ENCODE measurements around the gene POC1B.

The POC1B gene

DNA sequence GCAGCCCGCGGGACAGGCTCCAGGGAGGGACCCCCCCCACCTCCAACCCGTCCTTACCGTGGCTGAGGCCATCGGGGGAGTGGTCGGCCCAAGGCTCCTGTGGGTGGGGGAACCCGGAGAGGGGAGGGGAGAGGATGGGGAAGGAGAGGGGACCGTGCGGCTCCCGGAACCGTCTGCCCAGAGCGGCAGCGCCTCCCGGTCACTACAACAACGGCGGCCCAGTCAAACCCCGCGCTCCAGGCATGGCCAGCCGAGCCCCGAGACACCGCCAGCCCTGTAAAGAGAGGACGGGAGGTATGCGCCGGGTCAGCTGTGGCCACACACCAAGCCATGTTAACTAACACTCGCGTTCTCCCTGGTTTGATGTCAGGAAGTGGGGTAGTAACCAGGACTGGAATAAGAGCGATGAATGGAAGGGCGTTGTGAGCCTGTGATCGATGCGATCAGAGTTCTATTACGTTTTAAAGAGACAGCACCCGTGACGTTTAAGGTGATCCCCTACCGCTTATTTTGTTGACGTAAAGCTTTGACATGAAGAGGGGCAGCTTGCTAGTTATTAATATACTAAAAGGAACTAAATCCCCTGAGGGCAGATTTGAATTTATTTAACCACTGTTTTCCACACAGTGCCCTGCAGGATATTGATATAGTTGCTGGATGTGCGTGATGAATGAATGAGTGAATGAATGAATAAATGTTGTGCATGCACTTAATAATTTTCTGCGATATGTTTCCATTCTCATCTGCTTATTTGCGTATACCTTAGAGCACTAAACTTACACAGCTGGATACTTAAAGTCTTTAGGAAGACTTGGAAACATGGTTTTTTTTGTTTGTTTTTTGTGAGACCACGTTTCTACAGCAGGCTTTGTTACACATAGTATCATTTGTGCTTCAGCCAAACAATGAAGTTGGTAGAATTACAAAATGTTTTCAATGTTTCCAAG lies at the start of gene POC1B:
Gene POC1B (minus strand): TSS at position 224 of the 947 bp plus-strand sequence. CDS start 152 bp downstream, at position 72.
- peak; percentile 83 for DNase-seq (ENCODE audit: low spot score)

DNA sequence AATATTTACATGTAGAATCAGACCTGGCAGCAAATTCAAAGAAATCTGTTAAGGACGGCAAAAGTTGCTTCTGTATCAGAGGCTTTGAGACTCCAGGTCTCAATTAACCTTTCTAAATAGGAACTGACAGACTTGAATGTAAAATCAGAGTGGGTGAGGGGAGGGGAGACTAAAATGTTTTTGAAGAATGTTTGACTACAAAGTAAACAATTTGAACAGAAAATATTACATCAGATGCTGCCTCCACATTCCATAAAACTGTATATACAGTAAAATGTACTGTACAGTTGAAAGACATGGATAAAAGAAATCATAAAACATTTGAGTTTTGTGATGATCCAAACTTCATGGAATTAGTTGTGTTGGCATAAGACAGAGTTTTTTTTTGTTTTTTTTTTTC lies 49.5 kb upstream of the POC1B start:
- no peak for DNase-seq (ENCODE audit: low spot score)

DNA sequence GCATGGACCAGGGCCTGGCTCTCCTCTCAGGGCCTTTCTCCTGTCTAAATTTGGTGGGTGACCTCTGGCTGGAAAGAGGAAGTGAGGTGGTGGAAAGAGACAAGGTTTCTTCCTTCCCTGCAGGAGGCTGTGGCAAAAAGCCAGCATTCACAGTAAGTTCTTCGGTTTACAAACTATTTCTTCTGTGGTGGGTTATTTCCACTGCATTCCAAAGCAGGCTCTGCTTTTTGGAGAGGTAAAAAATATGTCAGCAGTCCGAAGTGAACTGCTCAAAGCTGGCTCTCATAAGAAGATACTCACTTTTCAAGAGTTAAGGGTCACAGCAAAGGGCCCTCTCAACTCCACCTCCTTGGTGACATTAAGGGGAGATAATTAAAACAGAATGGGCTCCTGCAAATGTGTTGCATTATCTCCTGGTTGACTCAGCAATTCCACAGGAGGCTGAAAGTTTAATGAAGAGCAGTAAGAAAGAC lies 48.9 kb upstream of the POC1B start:
- no peak for DNase-seq (ENCODE audit: low spot score)

DNA sequence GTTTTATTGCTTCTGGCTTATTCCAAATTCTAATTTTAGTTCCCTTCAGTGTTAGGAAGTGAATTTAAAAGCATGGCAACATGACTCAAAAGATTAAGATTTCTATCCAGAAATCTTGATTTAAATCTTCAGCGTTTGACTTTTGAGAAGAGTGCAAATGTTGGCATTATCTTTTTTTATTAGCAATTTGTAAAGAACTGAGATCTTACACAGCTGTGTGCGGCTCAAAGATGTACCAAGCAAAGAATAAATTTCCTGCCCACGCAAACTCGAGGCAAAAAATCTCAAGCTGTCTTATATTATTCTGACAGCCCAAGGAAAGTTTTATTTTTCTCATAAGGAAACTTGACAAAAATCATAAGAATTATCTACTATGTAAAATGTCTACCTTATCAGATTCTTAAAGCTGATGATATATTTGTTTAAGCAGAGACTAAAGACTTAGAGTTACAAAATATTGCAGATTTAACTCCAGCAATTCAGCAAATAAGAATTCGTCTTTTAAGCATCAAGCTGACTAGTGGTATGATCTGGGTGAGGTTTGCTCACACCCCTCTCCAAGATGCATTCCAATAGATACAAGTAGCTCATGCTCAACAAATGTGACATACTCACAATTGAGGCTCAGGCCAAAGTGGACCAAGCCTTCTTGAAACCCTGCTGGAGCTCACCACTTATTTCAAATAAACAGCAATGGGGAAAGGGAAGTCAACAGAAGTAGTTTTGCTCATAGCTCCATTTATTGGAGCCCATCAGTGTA lies 47.4 kb upstream of the POC1B start:
- DNase-seq (ENCODE audit: low spot score), result peak; percentile 47

DNA sequence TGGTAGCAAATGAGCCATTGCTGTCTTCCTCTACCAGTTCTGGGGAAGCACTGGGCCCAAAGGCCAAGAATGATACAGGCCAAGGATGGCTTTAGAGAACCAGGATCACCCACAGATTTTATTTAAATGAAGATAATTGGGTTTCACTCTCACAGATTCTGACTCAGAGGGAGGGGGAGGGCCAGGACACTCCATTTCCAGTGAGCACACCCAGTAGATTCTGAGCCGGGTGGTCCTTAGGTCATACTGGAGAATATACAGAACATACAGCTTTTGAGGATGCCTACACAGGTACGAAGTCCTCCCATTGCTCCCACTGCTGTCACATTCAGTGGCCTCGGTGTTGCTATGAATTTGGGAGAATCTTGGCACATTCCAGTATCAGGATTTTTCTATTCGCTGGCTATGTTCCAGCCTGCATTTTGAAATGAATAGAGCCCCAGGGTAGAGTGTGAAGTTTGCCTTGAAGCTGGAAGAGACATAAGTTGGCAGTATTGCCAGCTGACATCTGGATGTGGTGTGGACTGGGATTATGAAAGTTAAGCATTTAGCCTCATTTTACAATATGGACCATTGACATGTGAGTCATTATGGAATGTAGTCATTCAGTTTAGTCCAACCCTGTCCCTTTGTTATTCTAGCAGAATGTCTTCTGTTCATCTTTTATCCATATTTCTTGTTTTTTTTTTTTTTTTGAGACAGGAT lies 45.8 kb upstream of the POC1B start:
- no peak for DNase-seq (ENCODE audit: low spot score)

DNA sequence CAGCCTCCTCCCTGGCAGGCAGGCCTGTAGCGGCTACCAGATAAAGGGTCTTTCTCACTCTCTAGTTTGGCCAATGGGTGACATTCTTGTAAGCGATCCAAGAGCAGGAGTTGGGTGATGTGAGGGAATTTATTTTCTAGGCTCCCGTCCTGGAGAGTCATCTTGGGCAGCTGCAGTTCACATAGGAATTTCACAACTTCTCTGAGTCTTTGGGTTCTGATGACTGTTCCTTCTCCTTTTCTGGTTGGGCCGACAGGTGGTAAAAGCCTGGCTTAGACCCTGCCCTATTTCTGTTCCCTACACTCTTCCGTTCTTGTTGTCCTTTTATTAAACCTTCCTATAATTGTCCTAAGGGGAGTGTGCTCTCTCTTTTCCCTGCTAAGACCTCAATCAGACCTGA lies 42.6 kb upstream of the POC1B start:
- no peak for DNase-seq (ENCODE audit: low spot score)

DNA sequence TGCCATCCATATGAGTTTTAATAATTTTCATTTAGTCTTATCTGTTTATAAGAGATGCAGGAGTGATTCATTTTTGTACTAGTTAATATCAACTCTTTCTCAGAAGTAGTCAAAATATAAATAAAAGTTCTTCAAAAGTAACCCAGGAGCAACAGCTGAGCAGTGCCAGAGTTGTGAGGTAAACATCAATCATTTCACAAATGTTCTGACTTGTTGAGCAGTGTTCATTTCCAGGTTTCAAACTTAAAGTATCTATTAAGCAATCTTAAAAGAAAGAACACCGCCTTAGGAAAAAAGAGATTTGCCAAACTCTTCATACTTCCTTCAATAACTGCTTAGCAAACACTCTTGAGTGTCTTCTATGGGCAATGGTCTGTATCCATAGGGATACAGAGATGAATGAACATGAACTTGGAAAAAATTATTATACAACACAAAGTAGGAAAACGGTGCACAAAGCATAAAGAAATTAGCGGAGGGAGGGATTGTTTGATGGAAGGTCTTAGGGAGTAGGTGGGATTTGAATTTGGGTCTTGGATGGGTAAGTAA lies 41.9 kb upstream of the POC1B start:
- no peak for DNase-seq (ENCODE audit: low spot score)

DNA sequence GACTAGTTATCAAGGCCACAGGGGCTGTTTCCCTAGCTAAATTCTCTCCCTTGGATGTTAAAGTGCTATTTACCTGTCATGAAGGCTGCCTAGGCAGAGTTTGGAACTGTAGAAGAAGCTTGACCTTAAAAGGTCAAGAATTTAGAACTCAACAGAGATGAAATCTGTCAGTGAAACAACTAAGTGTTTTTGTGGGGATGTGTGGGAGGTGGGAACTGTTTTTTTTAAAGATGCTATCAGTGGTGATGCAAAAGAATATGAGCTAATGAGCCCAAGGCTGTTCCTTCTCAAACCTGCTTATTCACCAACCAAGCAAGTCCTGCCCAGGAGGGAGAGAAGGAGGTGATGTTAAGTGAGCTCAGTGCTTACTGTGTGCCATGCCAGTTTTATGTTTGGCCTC lies 40.8 kb upstream of the POC1B start:
- DNase-seq (ENCODE audit: low spot score), result no peak

DNA sequence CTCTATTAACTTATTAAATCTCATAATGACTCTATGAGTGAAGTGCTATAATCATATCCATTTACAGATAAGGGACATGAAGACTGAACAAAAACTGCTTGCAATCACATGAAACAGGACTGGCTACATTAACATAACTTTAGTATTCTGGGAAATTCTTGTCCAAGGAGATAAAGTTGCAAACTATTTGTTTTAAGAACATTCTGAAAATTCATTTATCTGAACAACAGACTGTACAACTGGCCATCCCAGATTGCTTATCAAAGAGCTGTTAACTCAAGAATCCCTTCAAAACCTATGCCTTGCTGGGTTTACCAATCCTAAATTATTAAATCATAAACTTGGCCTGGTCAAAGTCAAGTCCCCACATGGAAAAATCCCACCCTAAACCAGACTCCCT lies 39.2 kb upstream of the POC1B start:
- DNase-seq (ENCODE audit: low spot score), result no peak

DNA sequence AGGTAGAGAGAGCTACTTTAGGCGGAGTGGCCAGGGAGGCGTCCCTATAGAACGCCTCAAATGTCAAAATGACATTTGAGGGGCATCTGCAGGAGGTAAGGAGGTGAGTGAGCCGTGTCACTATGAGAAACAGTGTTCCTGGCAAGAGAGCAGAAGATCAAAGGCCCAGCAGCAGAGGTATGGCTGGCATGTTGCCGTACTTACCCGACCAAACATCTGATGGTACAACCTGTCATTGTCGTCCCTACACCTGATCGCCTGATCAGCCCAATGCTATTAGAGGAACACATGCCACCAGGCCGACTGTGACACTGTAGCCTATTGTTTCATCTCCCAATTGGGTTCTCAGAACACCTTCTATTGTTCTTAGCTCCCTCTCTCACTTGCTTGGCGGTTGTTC lies 33.9 kb upstream of the POC1B start:
- no peak for DNase-seq (ENCODE audit: low spot score)

DNA sequence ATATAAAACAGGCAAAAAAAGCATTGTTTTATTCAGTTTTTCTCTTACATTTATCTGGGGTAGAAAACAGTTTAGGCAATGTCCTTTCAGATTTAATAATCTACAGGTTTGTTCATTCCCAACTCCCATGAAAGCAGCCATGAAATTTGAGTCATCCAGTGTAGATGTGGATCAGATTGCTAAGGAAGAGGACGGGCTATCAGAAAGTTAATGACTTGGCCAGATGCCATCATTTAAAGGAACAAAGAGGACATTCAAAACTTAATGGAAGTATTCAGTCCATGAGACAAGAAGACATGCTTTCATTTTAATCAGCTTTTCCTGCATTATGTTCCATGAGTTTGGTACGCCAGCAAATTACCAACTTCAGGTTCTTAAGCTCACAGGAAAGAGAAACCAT lies 31.1 kb upstream of the POC1B start:
- DNase-seq (ENCODE audit: low spot score), result no peak

DNA sequence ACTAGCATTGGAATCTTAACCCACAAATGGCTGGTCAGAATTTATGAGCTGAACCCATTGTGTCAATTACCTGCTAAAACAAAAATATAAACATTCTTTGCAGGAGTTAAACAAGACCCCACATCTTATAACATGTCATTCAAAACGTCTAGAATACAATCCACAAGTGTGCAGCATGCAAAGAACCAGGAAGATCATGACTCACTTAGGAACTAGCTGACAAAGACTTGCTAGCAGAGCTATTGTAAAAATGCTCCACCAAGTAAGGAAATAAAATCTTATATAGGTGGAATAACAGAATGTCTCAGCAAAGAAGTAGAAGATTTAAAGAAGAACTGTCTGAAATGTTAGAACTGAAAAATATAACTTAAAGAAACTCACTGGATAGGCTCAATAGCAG lies 26.5 kb upstream of the POC1B start:
- no peak for DNase-seq (ENCODE audit: low spot score)

DNA sequence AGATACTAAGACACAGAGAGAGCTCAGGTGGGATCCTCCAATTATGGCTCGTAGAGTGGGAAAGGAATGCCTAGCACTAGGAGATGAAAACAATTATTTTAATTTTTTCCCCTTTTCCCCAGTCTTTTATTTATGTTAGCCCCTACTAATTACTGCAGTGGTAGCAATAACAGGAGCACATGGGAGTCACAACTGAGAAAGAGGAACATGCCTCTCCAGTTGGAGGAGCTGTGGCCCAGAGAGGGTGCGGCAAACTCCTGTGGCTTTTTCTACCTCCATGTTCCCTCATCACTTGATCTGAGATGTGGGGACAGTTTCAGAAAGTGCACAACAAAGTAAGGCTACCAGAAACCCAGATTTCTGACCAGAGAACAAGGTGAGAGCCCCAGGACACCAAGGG lies 25.9 kb upstream of the POC1B start:
- DNase-seq (ENCODE audit: low spot score), result no peak

DNA sequence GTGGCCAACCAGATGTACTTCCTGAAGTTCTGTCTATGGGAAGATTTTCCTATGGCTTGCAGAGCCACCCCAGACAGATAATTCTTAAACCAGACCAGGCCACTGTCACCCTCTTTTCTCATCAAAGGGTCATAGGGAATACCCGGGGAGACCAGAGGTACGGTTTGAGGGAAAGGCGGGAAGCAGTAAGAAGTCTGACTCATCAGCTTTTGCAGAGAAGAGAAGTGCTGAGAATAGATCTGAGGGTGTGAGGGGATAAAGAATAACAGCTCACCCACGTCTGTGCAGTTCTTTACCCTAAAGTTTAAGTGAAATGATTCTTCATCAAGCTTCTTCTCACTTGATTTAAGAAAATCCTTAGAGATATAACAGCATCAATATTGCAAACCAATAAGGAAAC lies 21.3 kb upstream of the POC1B start:
- DNase-seq (ENCODE audit: low spot score), result peak; percentile 70

DNA sequence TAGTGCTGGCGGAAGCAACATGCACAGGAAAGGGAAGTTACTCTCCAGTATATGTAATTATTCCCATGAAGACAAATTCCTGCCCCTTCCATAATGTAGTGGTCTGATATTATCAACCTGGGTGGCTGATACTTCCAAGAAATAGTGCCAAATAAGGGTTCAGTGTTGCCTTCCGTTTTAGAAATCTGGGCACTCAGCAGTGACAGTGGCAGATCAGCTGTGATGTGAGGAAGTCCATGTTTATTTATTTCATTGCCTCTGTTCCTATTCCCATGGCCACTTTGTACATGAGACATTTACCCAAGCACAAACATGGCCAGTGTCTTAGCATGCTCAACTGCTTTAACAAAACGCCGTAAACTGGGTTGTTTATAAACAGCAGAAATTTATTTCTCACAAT lies 20.3 kb upstream of the POC1B start:
- DNase-seq (ENCODE audit: low spot score), result no peak

DNA sequence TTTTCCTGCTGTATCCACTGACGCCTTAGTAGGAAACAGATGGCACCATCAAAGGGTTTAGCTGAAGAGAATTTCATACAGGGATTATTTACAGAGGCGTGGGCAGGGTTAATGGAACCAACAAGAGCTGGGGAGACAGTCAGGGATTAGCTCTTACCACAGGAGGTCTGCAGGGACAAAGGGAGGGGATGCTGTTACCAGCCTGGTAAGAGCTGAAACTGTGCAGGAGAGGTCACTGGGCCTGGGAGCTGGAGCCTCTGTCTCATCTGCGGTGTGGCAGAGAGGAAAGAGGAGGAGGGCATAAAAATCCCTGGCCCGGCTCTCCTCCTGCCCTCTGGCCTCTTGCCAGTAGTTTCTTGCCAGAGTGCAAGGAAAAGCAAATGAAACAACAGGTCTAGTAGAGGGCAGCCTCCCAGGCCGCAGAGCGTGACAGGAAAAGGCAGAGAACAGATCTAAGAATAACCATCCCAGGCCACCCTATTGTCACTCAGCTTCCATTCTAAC lies 18.9 kb upstream of the POC1B start:
- DNase-seq (ENCODE audit: low spot score), result no peak

DNA sequence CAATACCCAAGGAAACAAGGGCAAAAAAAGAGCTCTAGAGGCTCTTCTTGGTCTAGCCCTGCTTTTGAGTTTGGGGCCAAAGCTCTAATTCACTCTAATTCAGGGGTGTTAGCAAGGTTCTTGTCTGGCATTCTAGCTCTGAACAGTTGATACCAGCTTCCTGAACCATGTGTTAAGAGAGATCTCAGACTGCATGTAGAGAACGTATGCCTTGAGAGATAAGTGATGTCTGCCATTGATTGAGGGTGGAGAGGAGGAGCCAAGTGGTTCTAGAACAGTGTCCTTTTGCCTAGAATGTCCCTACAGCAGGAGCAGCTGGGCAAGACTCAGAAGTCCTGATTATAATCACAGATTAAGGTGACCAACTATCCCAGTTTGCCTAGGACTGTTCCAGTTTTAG lies 18.2 kb upstream of the POC1B start:
- no peak for DNase-seq (ENCODE audit: low spot score)

DNA sequence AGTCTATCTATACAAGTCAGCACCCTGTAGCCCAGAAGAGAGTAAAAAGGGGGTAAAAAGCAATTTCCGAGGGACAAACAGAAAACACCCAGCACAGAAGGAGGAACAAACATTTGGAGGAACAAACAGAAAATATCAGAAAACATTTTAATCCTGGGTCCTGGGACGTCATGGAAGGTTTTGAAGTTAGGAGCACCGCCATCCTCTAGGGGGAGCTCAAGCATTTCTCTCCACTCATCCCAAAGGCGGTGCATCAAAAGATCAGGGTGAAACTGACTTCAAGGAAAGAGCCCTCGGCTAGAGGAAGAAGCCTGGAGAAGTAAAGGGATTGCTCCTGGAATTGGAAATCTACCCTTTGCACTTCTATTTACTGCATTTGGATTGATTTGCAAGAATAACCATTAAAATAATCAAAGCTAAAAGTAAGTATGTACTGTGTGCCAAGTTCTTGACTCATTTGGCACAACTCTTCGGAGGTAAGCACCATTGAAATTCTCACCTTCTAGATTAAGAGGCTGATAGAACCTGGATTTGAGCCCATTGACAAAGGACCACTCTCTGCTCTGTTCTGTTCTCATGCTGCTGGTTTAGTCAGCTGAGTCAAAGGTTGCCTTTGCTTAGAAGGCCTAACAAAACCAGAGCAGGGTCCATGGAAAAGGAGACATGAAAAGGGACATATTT lies 17.2 kb upstream of the POC1B start:
- peak; percentile 75 for DNase-seq (ENCODE audit: low spot score)

DNA sequence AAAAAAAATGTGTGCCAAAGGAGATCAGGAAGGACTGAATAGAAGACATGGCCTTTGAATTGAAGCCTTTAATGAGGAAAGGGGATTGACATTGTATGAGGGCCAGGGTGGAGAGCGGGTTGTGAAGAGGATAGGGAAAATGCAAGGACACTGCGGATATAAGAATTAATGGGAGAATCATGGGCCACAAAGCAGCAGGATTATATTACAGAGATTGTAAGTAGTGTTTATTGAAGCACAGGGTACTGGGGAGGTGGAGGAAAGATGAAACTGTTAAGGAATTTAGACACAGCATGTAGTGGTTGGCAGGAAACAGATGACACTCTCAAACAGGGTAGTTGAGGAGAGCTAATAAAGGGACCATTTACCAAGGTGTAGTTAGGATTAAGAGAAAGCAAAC lies 16.4 kb upstream of the POC1B start:
- no peak for DNase-seq (ENCODE audit: low spot score)

DNA sequence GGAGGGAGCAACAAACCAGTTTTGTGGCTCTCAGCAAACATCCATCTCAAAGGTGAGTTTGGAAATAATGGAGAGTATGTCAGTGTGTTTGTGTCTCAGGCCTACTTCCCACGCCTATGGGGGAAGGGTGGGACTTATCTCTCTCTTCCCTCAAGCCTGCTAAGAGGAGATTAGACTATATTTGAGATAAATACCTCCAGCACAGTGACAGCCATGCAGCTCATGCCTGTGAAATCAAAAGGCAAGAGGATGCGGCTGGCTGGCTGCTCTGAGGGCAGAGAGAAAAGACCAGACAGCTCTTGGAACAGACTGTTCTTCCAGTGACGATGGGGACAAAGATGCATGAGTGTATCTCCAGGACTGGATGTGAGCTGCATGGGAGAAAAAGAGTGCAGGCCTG lies 14.7 kb upstream of the POC1B start:
- DNase-seq (ENCODE audit: low spot score), result no peak

DNA sequence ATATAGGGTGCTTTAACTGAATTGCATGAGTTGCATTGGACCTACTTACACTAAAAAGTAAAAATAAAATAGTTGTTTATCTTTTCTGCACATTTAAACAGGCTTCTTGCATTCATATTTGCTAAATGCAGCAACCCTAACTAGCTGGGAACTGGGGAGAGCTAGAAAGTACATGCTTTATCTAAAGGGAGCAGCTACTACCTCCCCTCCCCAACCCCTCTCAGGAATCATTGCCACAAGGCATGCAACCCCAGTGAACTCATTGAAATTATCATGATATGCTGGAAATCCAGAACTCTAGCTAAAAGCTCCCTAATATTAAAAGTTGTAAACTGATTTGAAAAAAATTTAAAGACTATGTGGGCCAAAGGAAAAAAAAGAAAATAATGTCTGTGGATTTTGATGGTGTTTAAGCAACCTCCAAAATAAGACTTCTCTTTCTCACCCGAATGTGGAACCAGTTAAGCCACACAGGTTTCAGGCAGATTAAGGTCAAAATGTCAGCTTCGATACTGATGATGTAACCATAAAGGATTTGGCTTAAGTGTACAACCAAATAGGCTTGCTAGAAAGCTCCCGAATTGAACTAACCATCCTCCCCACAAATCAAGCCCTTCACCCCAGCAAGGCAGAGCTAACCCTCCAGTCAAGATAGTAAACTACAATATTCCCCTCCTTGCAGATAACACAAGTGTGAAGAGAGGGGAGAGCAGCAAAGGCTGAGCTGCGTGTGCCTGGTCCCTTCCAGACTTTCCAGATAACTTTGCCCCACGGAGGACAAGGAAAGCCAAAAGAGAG lies 13.8 kb upstream of the POC1B start:
- DNase-seq (ENCODE audit: low spot score), result no peak
